Measurements from ENCODE around the gene PIP5K1C.

Gene PIP5K1C

DNA sequence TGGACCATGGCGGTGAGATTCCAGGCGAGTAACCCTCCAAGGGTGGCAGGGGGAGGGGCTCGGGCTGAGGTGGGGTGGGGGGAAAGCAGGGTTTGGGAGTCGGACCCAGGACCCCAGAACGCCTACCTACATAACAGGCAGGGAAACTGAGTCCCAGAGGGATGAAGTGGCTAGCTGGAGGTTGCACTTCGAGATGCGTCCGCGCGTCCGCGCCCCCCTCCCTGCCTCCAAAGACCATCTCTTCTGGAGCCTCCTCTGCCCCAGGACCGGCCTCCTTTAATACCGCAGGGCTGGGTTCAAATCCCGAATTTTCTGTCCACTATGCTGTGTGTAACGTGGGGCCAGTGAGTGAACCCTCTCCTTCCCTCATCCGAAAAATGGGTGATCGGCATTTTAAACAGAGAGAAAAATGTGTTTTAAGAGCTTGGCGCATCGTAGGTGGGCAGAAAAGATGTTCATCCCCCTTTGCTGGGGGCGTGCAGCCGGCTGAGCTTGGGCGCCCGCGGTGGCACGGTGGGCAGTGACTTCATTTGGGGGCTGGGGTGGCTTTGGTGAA, 21.7 kb upstream of the PIP5K1C start:
- DNase-seq: no peak

DNA sequence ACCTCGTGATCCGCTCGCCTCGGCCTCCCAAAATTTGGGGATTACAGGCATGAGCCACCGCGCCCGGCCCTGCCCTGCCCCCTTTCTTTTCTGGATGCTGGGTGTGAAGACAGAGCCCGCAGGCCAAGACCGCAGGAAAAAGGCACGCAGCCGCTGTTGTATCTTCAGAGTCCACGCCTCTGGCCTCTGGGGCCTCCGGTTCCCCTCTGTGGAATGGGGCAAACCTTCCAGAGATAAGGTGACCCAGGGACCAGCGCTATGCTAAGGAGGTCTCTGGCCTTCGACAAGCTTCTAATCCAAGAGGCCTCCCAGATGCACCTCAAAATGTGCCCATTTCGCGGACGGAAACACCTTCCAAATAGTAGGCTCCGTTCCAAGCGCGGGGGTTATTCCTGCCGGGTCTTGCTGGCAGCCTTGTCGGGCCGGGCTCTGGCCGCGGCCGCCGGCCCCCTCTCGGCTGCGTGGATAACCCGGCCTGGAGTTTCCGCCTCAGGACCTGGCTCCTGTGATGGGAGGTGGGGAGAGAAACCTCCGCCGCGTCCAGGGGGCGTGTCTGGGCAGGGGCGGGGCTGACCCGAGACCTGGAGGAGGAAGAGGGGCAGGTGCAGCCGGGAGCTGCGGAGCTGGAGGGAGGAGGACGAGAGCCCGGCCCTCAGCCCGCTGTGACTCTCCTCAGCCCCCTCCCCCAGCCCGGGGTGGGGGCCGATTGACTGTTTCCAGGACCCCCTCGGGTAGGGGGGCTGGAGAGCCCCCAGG, 21.0 kb upstream of the PIP5K1C start:
- DNase-seq: peak; percentile 14

DNA sequence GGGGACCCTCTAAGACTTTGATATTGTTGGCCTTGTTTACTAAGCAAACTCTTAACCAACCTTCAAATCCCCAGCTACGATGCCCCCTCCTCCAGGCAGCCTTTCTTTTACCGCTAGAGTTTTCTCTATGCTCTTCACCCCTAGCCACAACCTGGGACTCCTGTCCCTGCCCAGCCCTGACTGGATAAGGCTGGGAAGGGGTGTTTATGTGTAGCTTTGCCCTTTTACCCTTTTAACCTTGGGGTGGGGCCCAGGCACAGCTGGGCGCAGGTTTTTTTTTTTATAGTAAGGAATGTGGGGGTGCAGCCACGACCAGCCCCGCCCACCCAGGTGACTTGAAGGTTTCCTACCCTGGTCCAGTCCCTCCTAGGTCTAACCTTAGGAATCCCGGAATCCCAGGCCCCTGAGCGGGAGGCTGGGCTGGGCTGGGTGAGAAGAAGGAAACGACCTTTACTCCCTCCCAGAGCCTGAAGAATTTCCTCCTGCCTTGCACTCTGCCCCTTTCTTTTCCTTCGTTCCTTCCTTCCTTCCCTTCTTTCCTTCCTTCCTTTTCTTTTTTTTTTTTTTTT, 20.2 kb upstream of the PIP5K1C start:
- no peak for DNase-seq

DNA sequence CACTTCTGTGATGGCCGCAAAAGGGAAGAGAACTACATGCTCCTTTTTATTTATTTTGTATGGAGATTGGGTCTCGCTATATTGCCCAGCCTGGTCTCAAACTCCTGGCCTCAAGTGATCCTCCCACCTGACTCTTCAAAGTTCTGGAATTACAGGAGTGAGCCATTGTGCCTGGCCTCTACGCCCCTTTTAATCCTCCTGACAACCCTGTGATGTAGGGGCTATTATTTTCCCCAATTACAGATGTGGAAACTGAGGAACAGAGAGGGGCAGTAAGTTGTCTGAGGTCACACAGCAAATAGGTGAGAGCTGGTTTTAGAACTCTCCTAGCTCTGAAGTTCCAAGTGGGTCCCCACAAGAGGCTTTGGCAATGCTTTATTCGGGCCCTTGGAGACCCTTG, 19.6 kb upstream of the PIP5K1C start:
- DNase-seq: no peak

DNA sequence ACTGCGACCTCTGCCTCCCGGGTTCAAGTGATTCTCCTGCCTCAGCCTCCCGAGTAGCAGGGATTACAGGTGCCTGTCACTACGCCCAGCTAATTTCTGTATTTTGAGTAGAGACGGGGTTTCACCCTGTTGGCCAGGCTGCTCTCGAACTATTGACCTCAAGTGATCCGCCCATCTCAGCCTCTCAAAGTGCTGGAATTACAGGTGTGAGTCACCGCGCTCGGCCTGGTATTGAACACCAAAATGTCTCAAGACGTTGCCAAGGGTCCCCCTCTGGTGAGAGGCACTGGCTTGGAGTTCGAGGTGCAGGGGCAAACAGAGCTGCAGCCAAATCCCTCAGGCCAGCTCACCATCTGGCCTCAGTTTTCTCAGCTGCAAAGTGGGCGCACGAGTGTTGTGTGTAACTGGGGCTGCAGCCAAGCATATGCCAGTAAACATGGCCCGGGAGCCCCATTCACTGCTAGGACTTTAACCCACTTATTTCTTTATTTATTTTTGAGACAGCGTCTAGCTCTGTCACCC, 15.9 kb upstream of the PIP5K1C start:
- DNase-seq: no peak

DNA sequence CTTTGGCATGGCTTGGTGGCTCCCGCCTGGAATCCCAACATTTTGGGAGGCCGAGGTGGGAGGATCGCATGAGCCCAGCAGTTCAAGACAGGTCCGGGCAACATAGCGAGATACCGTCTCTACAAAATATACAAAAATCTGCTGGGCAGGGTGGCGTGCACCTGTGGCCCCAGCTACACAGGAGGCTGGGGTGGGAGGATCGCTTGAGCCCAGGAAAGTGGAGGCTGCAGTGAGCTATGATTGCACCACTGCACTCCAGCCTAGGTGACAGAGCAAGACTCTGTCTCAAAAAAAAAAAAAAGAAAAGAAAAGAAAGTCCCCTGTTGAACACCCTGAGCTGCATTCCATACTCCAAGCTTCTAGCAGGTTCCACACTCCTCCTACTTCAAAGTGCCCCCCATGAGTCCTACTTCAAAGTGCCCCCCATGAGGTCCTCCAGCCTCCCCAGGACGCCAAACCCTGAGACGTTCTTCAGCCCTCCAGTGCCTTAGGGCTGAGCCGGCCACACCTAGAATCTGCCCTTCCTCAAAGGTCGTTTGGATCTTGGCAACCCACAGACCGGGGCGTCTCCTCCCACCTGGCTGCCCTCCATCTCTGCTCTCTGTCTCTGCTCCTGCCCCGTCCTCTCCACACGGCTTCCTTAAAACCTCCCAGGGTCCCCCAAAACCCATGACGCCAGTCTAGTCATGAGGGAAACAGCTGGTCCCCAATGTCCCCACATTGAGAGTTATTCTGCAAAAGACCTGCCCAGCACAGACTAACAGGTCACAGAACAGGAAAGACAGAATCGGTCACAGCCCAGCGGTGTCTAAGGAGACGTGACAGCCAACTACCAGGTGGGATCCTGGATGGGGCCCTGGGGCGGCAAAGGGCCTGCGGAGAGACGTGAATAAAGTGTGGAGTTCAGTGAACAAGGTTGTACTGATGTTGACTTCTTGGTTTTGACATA, 12.7 kb upstream of the PIP5K1C start:
- no peak for DNase-seq

DNA sequence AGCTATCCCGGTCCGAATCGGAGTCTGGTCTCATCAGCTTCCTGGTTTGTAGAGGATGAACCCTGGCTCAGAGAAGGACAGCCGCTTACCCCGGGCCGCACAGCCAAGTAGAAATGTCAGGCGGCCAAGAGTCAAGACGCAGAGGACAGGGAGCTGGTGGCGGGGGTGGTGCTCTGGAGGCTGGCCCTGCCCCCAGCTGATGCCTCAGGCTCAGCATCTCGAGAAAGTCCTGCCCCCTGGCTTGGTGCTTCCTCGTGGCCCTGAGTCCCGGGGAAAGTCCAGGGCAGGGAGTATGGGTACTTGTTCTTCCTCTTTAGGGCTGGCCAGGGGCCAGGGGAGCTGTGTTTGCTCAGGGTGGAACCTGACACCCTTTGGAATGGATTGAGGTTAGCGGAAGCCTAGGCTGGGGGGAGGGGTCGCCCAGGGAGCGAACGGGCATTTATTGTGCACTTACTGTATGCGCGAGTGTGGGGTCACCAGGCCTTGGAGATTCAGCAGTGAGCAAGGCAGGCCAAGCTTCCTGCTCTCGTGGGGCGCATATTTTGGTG, 10.1 kb upstream of the PIP5K1C start:
- DNase-seq: no peak

DNA sequence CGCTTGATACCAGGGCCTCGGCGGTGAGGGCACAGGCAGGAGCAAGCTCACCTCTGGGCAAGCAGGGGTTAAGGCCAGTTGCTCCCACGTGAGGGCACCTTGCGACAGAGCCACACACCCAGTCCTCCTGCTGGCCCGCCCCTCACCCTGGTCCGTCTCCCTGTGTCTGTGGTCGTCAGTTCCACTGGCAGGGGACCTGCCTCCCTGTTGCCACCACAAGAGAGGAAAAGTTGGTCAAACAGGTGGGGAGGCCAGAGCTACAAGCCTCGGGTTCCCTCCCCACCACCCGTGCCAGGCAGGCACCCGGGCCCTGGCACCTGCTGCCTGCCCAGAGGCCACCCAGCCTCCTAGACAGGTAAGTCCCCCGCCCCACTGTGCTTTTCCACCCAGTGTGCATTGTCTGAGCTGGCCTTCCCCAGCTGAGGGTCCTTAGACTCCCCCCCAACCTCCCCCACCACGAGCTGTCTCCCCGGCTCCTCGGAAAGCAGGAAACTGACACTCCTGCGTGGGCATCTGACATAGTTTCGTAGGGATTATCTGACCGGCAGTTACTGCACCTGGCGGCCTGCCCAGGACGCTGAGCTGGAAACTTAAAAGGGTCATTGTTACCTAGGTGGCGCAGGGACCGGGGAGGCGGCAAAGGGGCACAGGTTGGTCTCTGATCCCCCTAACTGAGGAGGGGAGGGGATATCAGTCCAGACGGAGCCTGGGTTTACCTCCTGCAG, 8.1 kb upstream of the PIP5K1C start, which contains the start of gene TJP3:
TSS of gene TJP3 (plus strand) at position 178 of the 725 bp plus-strand sequence. CDS start 20,049 bp downstream, outside the sequence.
- no peak for DNase-seq

DNA sequence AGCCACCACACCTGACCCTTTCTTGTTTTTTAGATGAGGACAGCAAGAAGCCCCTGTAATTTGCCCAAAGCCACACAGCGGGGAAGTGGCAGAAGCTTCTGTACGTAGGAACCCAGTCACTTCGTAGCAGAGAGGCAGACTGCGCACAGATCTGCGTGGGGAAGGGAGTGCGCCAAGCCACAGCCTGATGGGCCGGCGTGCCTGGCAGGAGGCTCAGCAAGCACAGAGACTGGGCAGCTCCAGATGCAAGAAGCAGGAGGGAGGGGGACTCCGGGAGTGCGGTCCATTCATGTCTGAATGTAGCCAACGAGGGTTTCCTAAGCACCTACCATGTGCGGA, 7.6 kb upstream of the PIP5K1C start:
- no peak for DNase-seq

DNA sequence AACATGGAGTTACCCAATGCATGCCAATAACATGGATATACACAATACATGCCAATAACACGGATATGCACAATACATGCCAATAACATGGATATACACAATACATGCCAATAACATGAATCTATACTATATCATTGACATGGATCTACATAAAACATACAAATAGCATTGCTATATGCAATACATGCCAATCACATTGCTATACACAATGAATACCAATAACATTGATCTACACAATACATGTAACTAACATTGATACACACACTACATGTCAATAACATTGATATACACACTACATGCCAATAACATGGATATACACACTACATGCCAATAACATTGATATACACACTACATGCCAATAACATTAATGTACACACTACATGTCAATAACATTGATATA, 932 bp upstream of the PIP5K1C start:
- DNase-seq: no peak

DNA sequence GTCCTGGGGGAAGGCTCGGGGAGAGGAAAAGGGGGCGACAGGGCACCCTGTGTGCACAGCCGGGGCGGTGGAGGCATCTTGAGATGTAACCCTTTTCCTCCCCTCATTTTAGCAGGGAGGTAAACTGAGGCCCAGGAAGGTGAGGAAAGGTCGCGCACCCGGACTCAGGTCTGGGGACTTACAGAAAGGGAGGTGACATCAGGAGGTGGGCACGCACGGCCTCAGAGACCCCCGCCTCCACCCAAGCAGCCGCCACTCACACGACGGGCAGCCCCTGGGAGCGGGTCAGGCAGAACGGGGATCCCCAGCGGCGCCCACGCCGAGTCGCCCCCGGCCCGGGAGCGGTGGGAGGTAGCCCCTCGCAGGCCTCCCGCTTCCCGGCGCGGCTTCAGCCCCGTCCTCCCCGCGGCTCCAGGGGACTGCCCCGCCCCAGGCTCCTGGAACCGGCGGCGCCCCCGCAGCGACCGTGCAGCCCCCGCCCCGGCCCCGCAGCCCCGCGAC, 477 bp downstream of the PIP5K1C start:
- no peak for DNase-seq

DNA sequence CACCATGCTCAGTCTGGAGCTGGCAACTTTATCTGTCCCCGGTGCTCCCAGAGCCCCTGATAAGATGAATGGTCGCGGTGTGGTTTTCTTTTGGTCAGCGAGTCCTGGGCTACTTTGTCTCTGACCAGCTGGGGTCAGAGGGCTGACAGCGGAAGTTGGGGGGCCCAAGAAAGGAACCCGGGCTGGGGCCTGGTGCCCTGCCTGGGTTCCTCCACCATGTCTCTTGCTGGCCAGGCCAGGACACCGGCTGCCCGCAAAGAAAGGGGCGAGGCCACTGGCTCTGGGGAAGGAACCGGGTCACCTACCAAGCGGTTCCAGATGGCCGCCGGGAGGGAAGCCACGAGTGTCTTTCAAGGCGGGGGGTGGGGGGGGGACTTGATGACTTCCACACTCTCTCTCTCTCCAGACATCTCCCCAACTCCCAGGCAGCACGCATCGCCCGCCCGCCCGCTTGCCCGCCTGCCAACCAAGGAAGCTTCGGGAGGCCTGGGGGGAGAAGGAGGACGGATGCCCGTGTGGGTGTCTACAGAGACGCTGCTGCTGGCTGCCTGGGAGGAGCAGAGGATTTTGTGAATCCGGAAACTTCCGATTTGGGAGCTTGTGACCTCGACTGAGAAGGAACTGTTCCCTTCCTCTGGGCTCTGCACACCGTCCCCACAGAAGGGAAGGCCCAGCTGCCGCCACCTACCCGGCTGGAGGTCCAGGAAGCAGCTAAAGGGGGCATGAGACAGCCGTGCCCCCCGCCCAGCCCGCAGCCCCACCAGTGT, 1.1 kb downstream of the PIP5K1C start:
- DNase-seq: no peak

DNA sequence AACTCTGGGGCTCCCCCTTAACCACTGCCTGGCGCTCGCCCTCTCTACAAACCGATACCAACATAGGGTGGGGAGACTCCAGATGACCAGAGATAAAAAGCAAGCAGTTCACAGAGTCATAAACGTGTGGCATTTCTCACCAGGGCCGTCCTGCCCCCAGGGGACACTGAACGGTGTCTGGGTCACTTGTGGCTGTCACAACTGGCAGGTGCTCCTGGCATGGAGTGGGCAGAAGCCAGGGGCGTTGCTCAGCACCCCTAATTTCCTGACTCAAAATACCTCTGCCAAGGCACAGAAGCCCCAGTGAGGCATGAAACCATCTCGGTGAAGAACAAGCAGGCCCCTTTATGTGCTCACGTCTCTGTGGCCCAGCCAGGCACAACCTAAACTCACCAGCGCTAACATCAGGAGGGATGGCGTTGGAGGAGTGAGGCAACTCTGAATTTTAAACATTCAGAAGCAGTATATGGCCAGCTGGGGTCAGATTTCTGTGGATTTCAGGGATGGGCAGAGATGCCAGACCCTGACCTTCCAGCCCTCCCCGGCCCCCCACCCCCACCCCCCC, 1.8 kb downstream of the PIP5K1C start:
- DNase-seq: no peak

DNA sequence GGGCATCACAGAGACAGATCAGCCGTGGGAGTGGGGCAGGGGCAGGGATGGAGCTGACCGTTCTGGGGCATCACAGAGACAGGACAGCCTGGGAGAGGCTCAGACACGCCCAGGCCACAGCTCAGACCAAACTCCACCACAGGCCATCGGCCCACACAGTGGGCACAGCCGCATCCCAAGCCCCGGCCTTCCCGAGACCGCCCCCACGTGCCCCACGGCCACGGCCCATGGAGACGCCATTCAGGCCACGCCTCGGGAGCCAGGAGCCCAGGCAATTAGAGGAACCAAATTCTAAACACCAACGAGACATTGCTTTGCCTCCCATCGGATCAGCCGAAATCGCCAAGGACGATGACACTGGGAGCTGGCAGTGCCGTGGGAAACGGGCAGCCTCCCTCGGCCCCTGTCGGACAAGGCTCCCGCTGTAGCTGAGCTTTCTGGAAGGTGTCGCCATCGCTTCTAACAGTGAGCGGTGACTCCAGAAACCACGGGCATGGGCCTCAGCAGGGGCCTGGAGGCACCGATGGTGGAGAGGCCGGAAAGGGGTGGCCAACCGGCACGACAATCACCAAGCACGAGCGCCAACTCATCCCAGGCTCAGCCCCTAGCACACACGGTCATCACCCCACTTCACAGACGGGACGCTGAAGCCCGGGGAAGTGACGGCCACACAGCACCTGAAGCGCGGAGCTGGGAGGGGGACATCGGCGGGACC, 2.4 kb downstream of the PIP5K1C start:
- DNase-seq: no peak

DNA sequence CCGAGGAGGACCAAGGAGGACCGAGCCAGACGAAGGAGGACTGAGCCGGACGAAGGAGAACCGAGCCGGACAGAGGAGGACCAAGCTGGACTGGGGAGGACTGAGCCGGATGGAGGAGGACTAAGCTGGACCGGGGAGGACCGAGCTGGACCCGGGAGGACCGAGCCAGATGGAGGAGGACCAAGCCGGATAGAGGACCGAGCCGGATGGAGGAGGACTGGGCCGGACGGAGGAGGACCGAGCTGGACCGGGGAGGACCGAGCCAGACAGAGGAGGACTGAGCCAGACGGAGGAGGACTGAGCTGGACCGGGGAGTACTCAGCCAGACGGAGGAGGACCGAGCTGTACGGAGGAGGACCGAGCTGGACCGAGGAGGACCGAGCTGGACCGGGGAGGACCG, 3.2 kb downstream of the PIP5K1C start:
- no peak for DNase-seq

DNA sequence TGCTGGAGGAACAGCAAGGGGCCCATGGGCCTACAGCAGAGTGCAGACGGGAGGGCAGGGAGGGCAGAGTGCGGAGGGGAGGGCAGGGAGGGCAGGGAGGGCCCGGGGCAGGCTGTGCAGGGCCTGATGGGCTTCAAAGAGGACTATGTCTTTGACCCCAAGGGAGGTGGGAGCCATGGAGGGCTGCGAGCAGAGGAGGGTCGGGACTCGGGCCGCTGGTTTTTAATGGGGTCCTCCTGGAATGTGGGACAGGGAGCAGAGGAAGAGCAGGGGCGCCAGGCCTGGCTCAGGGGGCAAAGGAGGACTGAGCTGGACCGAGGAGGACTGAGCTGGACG, 3.6 kb downstream of the PIP5K1C start:
- DNase-seq: no peak

DNA sequence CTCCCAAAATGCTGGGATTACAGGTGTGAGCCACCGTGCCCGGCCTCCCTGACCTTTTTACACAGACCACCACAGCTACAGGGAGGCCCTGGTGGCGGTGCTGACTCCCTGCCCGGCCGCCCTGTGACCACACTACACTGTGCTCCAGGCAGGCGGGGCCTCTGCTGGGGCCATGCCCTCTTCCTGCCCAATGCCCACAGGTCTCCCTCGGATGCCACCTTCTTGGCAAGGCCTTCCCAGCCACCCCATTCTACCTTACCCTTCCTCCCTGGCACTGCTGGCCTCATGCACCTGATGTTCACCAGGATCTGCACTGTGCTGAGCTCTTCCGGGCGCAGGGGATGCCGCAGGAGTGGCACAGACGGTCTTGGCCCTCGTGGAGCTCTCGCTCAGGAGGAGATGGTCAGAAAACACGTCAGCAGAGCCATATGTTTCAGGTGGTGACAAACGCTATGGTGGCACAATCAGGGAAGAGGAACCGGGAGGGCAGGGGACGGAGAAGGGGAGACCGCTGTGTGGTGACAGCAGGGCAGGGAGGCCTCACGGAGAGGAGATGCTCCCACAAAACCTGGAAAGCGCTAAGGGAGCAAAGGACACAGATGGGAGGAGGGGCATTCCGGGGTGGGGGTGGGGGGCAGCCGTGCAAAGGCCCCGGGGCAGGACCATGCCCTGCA, 4.1 kb downstream of the PIP5K1C start:
- DNase-seq: no peak

DNA sequence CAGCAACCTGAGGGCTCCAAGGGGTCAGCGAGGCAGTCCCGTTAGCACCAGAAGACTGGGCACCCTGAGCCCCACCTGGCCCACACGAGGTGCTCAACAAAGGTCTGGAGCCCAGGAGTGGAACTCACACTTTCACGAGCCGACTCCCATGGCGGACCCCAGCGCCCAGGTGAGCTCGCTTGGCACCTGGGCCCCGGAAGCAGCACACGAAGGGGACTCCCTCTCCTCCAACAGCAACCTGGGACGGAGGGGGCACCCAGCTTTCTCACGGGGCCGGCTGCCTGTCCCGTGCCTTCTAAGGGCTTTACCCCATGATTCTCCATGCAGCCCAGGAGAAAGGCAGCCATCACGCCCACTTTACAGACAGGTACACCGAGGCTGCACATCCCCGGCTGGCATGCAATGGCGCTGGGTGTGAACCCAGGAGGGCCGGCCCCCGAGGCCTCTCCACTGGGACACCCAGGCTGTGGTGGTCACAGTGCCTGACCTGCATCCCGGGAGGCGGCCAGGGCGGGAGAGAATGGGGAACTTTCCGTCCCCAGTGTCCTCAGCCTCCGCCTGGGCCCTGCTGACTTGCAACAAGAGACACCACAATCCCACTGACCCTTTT, 5.0 kb downstream of the PIP5K1C start:
- no peak for DNase-seq
